Kidney epithelial cell (primary cell): ENCODE data around the gene CFAP46. TPM values are rescaled to one million over a fixed set of nuclear protein-coding genes. Genes with fewer than 3 reads are reported as not detected.

Source experiments
- DNase-seq: peaks from one replicate; pipeline ENCODE4 v3.0.0-alpha.2; 2010; ENCODE audit warnings: low read depth
- H3K27me3 ChIP-seq: 2 replicates; pipeline ENCODE4 v1.6.0; 2011; ENCODE audit warnings: low read length; ENCODE audit not compliant: control insufficient read depth, insufficient read depth
- H3K36me3 ChIP-seq: 2 replicates; pipeline ENCODE4 v1.5.1; 2011; ENCODE audit warnings: low read length; ENCODE audit not compliant: control insufficient read depth, insufficient read depth
- H3K4me3 ChIP-seq: 2 replicates; pipeline ENCODE4 v1.5.1; 2011; ENCODE audit warnings: low read depth, mild to moderate bottlenecking, control low read depth, low read length
- CTCF ChIP-seq: IDR thresholded peaks from 2 replicates; pipeline ENCODE4 v1.5.1; 2011; ENCODE audit warnings: mild to moderate bottlenecking, moderate library complexity, low read length, control low read depth, inconsistent platforms; ENCODE audit not compliant: insufficient read depth, poor library complexity, severe bottlenecking
- total RNA-seq: library from RNA; depleted of rRNA; stranded (reverse); fragments of >200 nt; gene quantifications from 2 replicates; pipeline ENCODE4 v1.2.3, GENCODE V29; 2015

Gene CFAP46
- total RNA-seq, 1 donor from 2014 or later, result 5.1 TPM

GRCh38 chr10:132820056-132820455, 122.3 kb downstream of the CFAP46 start:
- Histone ChIP-seq H3K4me3 (no peak overlapping the region), H3K27me3 (peaks cover 5% of the 10 kb centered on the region), H3K36me3 (no peaks in the 10 kb centered on the region)
- TF ChIP-seq CTCF, result no peak
- DNase-seq, result no peak

GRCh38 chr10:132817701-132818211, 124.6 kb downstream of the CFAP46 start:
- no peak for TF ChIP-seq CTCF
- Histone ChIP-seq H3K36me3 (no peaks in the 10 kb centered on the region), H3K27me3 (peaks cover 5% of the 10 kb centered on the region), H3K4me3 (no peak overlapping the region)
- no peak for DNase-seq

- DNase-seq, result no peak
- Histone ChIP-seq H3K27me3 (peaks cover 5% of the 10 kb centered on the region), H3K36me3 (no peaks in the 10 kb centered on the region), H3K4me3 (no peak overlapping the region)
- no peak for TF ChIP-seq CTCF
These were observed 125.7 kb downstream of the CFAP46 start for GRCh38 chr10:132816718-132817117.

GRCh38 chr10:132815168-132815857, 127.1 kb downstream of the CFAP46 start:
- Histone ChIP-seq H3K27me3 (peaks cover 12% of the 10 kb centered on the region), H3K4me3 (no peak overlapping the region), H3K36me3 (no peaks in the 10 kb centered on the region)
- no peak for TF ChIP-seq CTCF
- DNase-seq, result no peak

GRCh38 chr10:132814469-132814856, 127.9 kb downstream of the CFAP46 start:
- no peak overlapping the region for H3K4me3 ChIP-seq
- DNase-seq, result no peak
- H3K36me3 ChIP-seq, result no peaks in the 10 kb centered on the region
- H3K27me3 ChIP-seq, result peaks cover 14% of the 10 kb centered on the region
- no peak for TF ChIP-seq CTCF
